DMS114 treated with DMSO at 0.1 percent for 48 hours (cell line): ENCODE results near the gene RESP18.
"Not testable (repeated sequence)": the region's sequence is repeated elsewhere in the genome, so short reads cannot be mapped to it uniquely, and the experiment has no call there.

Source experiments
- DNase-seq: peaks from one replicate; lab custom pipeline; 2025; ENCODE audit not compliant: unreplicated experiment; lab: John Stamatoyannopoulos, UW

Gene RESP18

GRCh38 chr2:219292616-219293015 is 39.9 kb downstream of the RESP18 start:
- DNase-seq = no peak

- DNase-seq = no peak
Observed at GRCh38 chr2:219291910-219292490, 40.5 kb downstream of the RESP18 start.

GRCh38 chr2:219291394-219291793 is 41.1 kb downstream of the RESP18 start:
- DNase-seq = no peak

- no peak for DNase-seq
Observed at GRCh38 chr2:219290381-219291171, 42.0 kb downstream of the RESP18 start.

GRCh38 chr2:219289537-219290361 is 42.8 kb downstream of the RESP18 start:
- DNase-seq = no peak

- DNase-seq = no peak
Observed at GRCh38 chr2:219289195-219289536, 43.4 kb downstream of the RESP18 start.

GRCh38 chr2:219287580-219288265 is 44.8 kb downstream of the RESP18 start:
- DNase-seq = no peak

GRCh38 chr2:219287116-219287440 is 45.5 kb downstream of the RESP18 start:
- not testable (repeated sequence) for DNase-seq

GRCh38 chr2:219286436-219287115 is 46.0 kb downstream of the RESP18 start:
- no peak for DNase-seq

- peak; percentile 28 for DNase-seq
Observed at GRCh38 chr2:219285894-219286425, 46.6 kb downstream of the RESP18 start.

- no peak for DNase-seq
Observed at GRCh38 chr2:219285373-219285735, 47.2 kb downstream of the RESP18 start.

- DNase-seq = no peak
Observed at GRCh38 chr2:219284501-219285372, 47.8 kb downstream of the RESP18 start.

- no peak for DNase-seq
Observed at GRCh38 chr2:219282943-219283581, 49.5 kb downstream of the RESP18 start.

- no peak for DNase-seq
Observed at GRCh38 chr2:219282375-219282774, 50.2 kb downstream of the RESP18 start.

- DNase-seq = no peak
Observed at GRCh38 chr2:219281588-219281987, 51.0 kb downstream of the RESP18 start.

- no peak for DNase-seq
Observed at GRCh38 chr2:219280651-219281050, 51.9 kb downstream of the RESP18 start.

GRCh38 chr2:219279916-219280516 is 52.5 kb downstream of the RESP18 start:
- no peak for DNase-seq

GRCh38 chr2:219279151-219279915 is 53.2 kb downstream of the RESP18 start, which contains the start of gene DNAJB2:
DNAJB2 (plus strand) TSS chr2:219279366; CDS start chr2:219279834, 468 bp downstream.
- DNase-seq = peak; percentile 83
